DMS 273 (cell line): ENCODE results near the gene INTS4.
A peak's percentile ranks its signal among the peaks of the same experiment; 100 is the strongest.
"Not testable (repeated sequence)": the region's sequence is repeated elsewhere in the genome, so short reads cannot be mapped to it uniquely, and the experiment has no call there.

Source experiments
- DNase-seq: peaks from one replicate; lab custom pipeline; 2025; ENCODE audit not compliant: unreplicated experiment; lab: John Stamatoyannopoulos, UW

INTS4 gene

DNA sequence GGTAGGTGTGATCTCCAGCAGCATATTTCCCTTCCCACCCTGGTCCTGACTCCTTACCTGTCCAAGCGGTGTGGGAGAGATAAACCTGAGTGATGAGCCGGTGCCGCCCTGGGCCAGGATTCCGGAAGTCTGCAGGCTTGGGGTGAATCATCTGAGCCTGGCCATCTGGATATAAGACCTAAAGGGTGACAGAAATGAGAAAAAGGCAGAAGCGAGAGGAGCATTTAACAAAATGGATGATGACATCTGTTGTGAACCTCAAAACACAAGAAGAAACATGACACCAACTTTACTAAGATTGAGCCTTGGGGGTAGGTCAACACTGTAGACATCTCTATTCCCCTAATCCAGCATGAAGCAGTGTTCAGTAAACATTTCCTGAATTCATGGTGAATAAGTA, 110.7 kb downstream of the INTS4 start:
- DNase-seq = peak; percentile 26

DNA sequence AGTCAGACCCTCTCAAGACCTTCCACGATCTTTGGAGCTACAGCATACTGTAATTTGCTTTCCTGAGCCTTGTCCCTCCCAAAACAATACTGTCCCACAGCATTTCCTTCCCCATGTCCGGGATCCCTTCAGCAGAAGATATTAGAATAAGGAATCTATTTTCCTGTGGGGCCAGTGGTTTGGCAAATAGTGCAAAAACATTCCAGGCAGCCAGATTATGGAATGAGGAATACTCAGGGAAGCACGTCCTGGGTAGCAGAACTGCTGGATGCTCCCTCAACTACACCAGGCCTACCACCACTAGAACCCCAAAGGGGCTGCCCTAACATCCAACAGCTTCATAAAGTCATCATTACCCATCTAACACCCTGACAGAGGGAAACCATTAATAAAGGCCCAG, 112.1 kb downstream of the INTS4 start:
- no peak for DNase-seq

DNA sequence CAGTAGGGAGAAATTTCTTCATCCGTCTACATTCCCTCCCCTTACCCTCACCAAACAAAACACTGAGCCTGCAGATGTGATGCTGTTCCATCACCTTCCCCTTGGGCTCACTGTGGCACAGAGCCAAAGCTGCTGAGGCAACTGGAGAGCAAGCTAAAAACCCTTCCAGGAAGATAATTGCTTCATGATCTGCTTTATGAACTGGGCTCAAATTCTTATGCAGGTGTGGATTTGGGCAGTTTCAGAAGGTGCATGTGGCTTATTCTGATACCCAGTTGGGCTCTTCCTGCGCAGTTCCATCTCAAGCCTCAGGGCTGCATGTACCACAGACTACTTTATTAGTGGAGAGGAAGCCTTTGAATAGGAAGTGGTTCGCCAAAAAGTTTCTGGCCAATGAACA, 115.2 kb downstream of the INTS4 start:
- peak; percentile 39 for DNase-seq

DNA sequence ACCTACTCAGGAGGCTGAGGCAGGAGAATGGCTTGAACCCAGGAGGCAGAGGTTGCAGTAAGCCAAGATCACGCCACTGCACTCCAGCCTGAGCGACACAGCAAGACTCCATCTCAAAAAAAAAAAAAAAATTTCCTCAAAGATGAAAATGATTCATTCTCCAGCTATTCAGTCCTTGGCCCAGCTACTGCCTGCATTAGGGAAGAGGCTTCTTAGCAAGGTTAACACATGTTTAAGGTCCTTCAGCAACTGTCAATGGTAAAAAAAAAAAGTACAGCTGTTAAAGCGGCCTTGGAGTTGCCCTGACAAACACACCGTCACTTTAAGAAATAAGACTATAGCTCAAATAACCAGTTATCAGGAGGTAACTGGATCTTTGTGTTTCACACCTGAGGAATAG, 116.2 kb downstream of the INTS4 start:
- not testable (repeated sequence) for DNase-seq

DNA sequence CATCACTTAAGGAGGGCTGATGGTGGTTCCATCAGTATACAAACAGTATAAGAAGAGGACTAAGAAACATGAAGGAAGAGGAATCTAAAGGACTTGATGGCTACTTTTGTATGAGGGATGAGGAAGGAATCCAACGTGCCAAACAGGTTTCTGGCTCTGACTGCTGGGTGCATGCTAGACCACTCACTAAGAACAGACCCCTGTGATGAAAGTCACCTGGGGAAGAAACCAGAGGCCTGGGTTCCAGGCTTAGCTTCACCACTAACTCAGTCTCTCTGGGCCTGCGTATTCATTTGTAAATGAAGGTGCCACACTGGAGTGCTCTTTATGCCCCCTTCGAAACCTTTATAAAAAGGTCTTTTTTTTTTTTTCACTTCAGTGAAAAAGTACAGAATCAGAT, 118.4 kb downstream of the INTS4 start:
- no peak for DNase-seq

DNA sequence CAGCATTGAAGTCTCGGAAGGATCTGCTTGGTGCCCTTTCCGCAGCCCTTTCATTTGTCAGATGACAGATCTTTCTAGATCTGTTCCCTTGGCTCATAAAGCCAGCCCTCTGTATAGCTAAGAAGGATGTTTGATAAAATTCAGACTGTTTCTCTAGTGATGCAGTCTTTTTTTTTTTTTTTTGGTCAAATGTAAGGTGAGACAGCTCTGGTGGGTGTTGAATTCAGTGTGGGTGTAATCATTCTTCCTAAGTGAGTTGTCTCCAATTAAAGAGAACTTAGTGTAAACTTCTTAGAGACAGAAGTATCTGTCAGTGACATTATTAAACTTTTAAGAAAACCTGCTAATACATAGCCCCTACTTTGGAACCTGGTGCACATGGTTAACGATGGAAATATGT, 120.3 kb downstream of the INTS4 start:
- no peak for DNase-seq

DNA sequence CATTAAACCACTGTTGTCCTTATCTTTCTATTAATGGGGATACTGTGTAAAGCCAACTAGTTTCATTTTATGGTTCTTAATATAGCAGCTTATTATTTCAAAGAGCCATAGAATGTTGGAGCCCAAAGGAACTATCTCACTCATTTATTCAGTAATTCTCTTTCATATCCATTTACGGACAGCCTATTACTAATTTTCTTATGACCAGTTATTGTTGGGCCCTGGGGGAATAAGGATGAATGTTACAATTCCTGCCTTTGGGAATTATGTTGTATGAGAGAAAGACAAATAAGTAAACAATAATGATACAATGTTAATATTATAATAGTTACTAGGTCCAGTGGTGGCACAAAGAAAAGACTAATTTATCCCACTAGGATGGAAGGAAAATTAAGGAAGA, 121.1 kb downstream of the INTS4 start:
- DNase-seq = no peak

DNA sequence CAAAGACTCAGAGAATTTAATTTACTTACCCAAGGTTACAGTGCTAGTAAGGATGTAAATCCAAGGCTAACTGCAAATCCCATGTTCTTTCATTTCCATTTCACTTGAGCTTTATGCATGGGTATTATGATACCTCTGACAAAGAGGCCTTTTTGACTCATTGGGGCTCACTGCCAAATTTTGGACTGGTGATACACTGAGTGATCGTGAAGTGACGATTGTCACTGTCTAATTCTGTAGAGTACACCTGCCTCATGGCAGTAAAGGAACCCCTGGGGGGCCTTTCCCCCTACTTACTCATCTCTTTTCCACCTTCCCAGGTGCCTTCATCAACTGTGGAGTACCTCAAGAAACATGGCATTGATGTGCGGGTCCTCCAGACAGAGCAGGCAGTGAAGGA, 122.6 kb downstream of the INTS4 start:
- no peak for DNase-seq

DNA sequence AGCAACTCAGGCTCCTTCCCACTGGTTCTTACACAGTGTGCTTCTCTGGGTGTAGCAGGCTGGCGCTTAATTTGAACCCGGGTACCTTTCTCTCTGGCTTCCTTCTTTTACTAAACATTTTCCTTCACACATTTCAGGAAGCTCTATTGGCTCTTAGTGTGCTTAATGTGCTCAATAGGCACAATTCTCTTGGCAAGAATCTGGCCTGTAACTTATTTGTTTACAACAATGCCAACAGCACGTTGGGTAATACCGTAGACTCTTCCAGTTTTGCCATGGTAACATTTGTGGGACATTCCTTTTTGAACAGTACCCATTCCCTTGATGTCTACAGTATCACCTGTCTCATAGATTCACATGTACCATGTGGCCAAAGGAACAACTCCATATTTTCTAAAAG, 125.7 kb downstream of the INTS4 start:
- DNase-seq = no peak

DNA sequence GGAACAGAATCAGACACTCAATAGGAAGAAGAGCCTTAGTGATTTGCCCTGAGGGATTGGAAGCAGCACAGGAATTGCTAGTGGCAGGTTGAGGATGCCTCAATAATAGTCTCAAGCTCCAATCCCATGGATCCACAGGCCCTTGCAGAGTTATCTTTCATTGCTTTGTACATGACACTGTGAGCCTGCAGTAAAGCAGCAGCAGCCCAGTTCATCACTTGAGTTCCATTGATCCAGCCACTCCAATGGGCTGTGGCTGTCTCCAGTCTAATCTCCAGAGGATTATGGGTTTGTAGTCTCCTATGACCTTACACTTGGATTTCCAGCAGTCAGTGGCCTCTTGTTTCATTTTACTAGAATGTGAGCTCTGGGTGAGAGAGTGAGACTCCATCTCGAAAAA, 128.1 kb downstream of the INTS4 start:
- DNase-seq = no peak

DNA sequence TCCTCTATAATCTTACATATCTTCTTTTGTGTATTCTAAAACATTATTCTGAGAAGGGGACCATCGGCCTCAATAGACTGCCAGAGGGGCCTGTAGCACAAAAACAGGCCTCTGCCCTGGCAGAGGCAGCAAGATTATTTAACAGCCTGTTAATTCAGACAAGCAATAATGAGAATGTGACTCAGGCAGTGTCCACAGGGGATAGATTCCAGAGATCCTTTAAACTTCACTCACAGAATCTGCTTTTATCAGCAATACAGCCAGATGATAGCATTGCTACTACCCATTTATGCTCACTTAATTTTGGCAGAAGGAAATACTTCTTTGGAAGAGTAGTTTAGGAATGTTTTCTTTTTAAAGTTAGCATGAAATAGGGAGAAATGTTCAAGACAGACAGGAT, 128.7 kb downstream of the INTS4 start:
- no peak for DNase-seq

DNA sequence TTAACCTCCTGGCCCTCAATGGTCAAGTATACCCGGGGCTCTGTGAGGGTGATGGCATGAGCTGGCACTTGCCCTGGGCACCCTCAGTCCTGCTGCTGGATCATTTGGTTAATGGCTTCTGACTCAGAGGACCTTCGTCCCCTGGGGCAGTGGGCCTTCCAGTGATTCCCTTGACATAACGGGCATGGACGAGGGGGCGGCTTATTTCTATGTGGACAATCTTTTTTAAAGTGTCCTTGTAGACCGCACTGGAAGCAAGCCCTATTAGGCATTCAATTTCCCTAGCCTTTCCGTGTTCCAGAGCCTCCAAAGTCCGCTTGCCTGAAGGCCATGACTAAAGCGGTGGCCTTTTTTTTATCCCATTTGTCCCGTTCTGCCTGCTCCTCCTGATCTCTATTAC, 133.0 kb downstream of the INTS4 start:
- DNase-seq = not testable (repeated sequence)

DNA sequence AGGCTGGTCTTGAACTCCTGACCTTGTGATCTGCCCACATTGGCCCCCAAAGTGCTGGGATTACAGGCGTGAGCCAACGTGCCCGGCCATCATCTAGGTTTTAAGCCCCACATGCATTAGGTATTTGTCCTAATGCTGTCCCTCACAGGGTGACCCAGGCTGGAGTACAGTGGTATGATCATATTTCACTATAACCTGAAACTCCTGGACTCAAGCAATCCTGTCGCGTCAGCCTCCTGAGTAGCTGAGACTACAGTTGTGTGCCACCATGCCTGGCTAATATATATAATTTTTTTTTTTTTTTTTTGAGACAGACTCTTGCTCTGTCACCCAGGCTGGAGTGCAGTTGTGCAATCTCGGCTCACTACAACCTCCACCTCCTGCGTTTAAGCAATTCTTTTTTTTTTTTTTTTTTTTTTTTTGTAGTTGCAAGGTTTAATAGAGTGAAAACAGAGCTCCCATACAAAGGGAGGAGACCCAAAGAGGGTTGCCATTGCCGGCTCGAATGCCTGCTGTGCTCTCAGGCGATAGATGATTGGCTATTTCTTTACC, 136.5 kb downstream of the INTS4 start:
- DNase-seq = not testable (repeated sequence)

DNA sequence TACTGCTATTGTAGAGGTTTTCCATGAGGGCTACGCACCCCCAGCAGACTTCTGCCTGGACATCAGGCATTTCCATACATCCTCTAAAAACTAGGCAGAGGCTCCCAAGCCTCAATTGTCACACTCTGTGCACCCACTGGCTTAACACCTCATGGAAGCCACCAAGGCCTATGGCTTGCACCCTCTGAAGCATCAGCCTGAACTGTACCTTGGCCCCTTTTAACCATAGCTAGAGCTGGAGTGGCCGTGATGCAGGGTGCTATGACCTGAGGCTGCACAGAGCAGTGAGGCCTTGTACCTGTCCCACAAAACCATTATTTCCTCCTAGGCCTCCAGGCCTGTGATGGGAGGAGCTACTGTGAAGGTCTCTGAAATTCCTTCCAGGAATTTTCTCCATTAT, 139.6 kb downstream of the INTS4 start:
- peak; percentile 3 for DNase-seq

DNA sequence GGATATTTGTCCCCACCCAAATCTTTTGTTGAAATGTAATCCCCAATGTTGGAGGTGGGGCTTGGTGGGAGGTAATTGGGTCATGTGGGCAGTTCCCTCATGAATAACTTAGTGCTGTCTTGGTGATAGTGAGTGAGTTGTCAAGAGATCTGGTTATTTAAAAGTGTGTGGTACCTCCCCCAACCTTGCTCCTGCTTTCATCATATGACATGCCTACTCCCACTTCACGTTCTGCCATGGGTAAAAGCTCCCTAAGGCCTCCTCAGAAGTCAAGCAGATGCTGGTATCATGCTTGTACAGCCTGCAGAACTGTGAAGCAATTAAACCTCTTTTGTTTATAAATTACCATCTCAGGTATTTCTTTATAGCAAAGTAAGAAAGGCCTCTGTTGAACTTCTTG, 143.0 kb downstream of the INTS4 start:
- no peak for DNase-seq

DNA sequence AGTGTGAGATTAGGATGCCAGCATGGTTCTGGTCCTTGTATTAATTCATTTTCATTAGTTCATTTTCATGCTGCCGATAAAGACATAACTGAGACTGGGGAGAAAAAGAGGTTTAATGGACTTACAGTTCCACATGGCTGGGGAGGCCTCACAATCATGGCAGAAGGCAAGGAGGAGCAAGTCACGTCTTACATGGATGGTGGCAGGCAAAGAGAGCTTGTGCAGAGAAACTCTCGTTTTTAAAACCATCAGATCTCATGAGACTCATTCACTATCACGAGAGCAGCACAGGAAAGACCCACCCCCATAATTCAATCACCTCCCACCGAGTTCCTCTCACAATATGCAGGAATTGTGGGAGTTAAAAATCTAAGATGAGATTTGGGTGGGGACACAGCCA, 150.8 kb downstream of the INTS4 start:
- not testable (repeated sequence) for DNase-seq

DNA sequence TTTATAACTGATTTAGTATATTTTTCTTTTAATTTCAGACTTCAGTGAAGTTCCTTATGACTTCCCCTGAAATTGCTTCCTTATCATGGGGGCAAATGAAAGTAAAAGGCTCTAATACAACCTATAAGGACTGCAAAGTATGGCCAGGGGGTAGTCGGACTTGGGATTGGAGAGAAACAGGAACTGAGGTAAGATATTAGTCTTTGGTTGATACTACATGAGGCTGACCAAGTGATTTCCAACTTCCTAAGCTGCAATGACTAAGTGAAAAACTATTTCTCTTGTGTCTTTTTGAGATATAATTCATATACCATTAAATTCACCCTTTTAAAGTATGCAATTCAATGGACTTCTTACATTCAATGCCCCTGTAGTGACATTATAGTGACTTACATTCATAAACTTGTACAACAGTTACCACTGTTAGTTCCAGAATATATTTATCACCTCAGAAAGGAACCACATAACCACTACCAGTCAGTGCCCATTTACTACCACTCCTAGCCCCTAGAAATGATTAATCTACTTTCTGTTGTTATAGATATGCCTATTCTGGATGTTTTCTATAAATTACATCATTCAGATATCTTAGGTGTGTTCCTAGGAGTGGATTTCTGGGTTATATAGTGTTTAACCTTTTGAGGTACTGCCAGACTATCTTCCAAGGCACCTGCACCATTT, 151.9 kb downstream of the INTS4 start:
- no peak for DNase-seq

DNA sequence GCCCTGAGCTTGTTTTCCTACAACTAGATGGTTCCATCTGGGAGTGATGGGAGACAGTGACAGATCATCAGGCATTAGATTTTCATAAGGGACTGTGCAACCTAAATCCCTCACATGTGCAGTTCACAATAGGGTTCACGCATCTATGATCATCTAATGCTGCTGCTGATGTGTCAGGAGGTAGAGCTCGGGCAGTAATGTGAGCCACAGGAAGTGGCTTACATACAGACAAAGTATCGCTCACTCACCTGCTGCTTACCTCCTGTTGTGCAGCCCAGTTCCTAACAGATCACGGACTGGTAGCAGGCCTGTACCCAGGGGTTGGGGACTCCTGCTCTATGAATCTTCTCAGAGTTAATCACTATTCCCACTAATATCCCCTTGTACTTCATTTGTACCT, 161.2 kb downstream of the INTS4 start:
- DNase-seq = no peak

DNA sequence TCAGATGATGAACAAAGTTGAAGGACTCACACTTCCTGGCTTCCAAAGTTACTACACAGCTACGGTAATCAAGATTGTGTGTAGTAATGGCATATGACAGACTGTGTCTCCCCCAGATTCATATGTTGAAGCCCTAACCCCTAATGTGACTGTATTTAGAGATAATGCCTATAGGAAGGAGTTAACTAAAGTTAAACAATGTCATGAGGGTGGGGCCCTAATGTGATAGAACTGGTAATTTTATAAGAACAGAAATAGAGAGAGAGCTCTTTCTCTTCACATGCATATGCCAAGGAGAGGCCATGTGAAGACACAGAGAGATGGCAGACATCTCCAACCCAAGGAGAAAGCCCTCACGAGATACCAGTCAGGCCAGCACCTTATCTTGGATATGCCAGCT, 165.5 kb downstream of the INTS4 start:
- no peak for DNase-seq
